GM12878 (cell line): ENCODE results near the gene NDUFB4. TPM values are rescaled to one million over a fixed set of nuclear protein-coding genes. Genes with fewer than 3 reads are reported as not detected.
"Not testable (repeated sequence)": the region's sequence is repeated elsewhere in the genome, so short reads cannot be mapped to it uniquely, and the experiment has no call there.

Experiments
- ATAC-seq: fragments of 200-7000 bp; cut with Tn5 transposase; 3 replicates; pipeline ENCODE4 v1.9.1; 2020; ENCODE audit warnings: mild to moderate bottlenecking, moderate library complexity
- BruUV-seq: library from RNA; stranded (reverse); fragments of 400-500 nt; replicated peaks from 2 replicates; lab custom pipeline; 2021; lab: Mats Ljungman, UMichigan
- CTCF ChIA-PET: fragments of 300-600 bp; sonication (Branson Sonifier 250); formaldehyde crosslinking; extraction: SDS; loops from one replicate; lab custom pipeline; 2021; ENCODE audit warnings: inconsistent platforms; lab: Yijun Ruan, JAX
- POLR2A ChIA-PET: fragments of 350-600 bp; formaldehyde crosslinking; extraction: SDS; loops from one replicate; lab custom pipeline; 2021; ENCODE audit warnings: inconsistent platforms; lab: Charles Lee
- RAD21 ChIA-PET: fragments of 300-600 bp; sonication (Branson Sonifier 250); formaldehyde crosslinking; loops from one replicate; lab custom pipeline; 2023; ENCODE audit warnings: antibody characterized with exemption; ENCODE audit not compliant: unreplicated experiment; lab: Charles Lee
- SMC1A ChIA-PET: fragments of 300-600 bp; sonication (Branson Sonifier 250); formaldehyde crosslinking; loops from one replicate; lab custom pipeline; 2023; ENCODE audit not compliant: unreplicated experiment, uncharacterized antibody; lab: Charles Lee
- DNase-seq: peaks from one replicate; pipeline ENCODE4 v3.0.0-alpha.2; 2011; ENCODE audit warnings: low read depth, low spot score
- FAIRE-seq: peaks from 3 replicates; lab custom pipeline; 2011; peaks lifted over from hg19 to GRCh38; lab: Jason Lieb, UNC
- H2AFZ ChIP-seq: 2 replicates; pipeline ENCODE4 v1.6.0; 2011; ENCODE audit warnings: low read depth, low read length, control low read depth; ENCODE audit not compliant: control insufficient read depth
- H3K27ac ChIP-seq: 2 replicates; pipeline ENCODE4 v1.5.1; 2011; ENCODE audit warnings: control low read depth; ENCODE audit not compliant: control insufficient read depth, insufficient read depth
- H3K27me3 ChIP-seq, 2 experiments: replicated peaks in 1 of 2; 2 replicates each; pipeline versions ENCODE4 v1.6.0 to v1.6.1; 2011; ENCODE audit warnings: low read length in 1 of 2; ENCODE audit not compliant: control insufficient read depth in 2 of 2, insufficient read depth in 2 of 2
- H3K36me3 ChIP-seq, 2 experiments: 2 replicates each; pipeline ENCODE4 v1.5.1; 2011; ENCODE audit warnings: low read length in 1 of 2; ENCODE audit not compliant: control insufficient read depth in 2 of 2, insufficient read depth in 2 of 2
- H3K4me1 ChIP-seq: 2 replicates; pipeline ENCODE4 v1.6.1; 2011; ENCODE audit warnings: mild to moderate bottlenecking, low read length, moderate library complexity, mixed read lengths; ENCODE audit not compliant: control insufficient read depth, insufficient read depth
- H3K4me2 ChIP-seq: 2 replicates; pipeline ENCODE4 v1.6.0; 2011; ENCODE audit warnings: control low read depth; ENCODE audit not compliant: control insufficient read depth, insufficient read depth
- H3K4me3 ChIP-seq: fragments of 200-600 bp; sonication (generic); 2 replicates; pipeline ENCODE4 v1.5.1; 2016
- H3K79me2 ChIP-seq: 2 replicates; pipeline ENCODE4 v1.6.0; 2011; ENCODE audit warnings: low read length; ENCODE audit not compliant: control insufficient read depth, insufficient read depth
- H3K9ac ChIP-seq: 2 replicates; pipeline ENCODE4 v1.8.0; 2011; ENCODE audit warnings: low read length, control low read depth, mixed read lengths; ENCODE audit not compliant: control insufficient read depth, insufficient read depth
- H3K9me3 ChIP-seq: replicated peaks from 3 replicates; pipeline ENCODE4 v1.5.1; 2011; ENCODE audit warnings: mild to moderate bottlenecking, low read length; ENCODE audit not compliant: control insufficient read depth, insufficient read depth
- H4K20me1 ChIP-seq: 2 replicates; pipeline ENCODE4 v1.6.0; 2011; ENCODE audit not compliant: control insufficient read depth, insufficient read depth
- JUND ChIP-seq: IDR thresholded peaks from 2 replicates; pipeline ENCODE4 v1.6.1; 2012; ENCODE audit warnings: low read depth, mild to moderate bottlenecking, low read length, improper control_type of control experiment, moderate library complexity
- NFIC ChIP-seq: IDR thresholded peaks from 2 replicates; pipeline ENCODE4 v1.6.1; 2012; ENCODE audit warnings: low read depth, mild to moderate bottlenecking, inconsistent platforms, low read length, moderate library complexity
- NR2F1 ChIP-seq: fragments of 450-650 bp; conservative IDR thresholded peaks from 2 replicates; pipeline ENCODE4 v1.6.1; 2017; ENCODE audit warnings: mild to moderate bottlenecking
- RFX5 ChIP-seq: IDR thresholded peaks from 2 replicates; pipeline ENCODE4 v1.6.1; 2011; ENCODE audit warnings: low read depth, low read length, improper control_type of control experiment
- SIX5 ChIP-seq: IDR thresholded peaks from 2 replicates; pipeline ENCODE4 v1.6.1; 2011; ENCODE audit warnings: mild to moderate bottlenecking, low read depth, low read length, moderate library complexity; ENCODE audit not compliant: severe bottlenecking
- SMC3 ChIP-seq: IDR thresholded peaks from 2 replicates; pipeline ENCODE4 v1.6.1; 2011; ENCODE audit warnings: low read length, improper control_type of control experiment, borderline replicate concordance
- SPI1 ChIP-seq: IDR thresholded peaks from 2 replicates; pipeline ENCODE4 v1.6.1; 2011; ENCODE audit warnings: low read depth, mild to moderate bottlenecking, low read length, moderate library complexity, borderline replicate concordance; ENCODE audit not compliant: insufficient read depth
- SRF ChIP-seq, 2 experiments: IDR thresholded peaks; 2 replicates each; pipeline ENCODE4 v1.6.1; 2011; ENCODE audit warnings: low read depth in 2 of 2, low read length in 2 of 2, mild to moderate bottlenecking in 1 of 2, moderate library complexity in 1 of 2
- STAT1 ChIP-seq: fragments of 450-650 bp; conservative IDR thresholded peaks from 2 replicates; pipeline ENCODE4 v1.6.1; 2014; ENCODE audit warnings: antibody characterized with exemption, mild to moderate bottlenecking
- TARDBP ChIP-seq: IDR thresholded peaks from 2 replicates; pipeline ENCODE4 v1.6.1; 2016; ENCODE audit warnings: borderline replicate concordance
- YY1 ChIP-seq: IDR thresholded peaks from 2 replicates; pipeline ENCODE4 v1.6.1; 2011; ENCODE audit warnings: low read depth, mild to moderate bottlenecking, low read length
- WGBS: methylation state at CpG from one replicate; pipeline ENCODE4 v1.1.6; 2016; ENCODE audit warnings: low lambda C conversion rate; ENCODE audit not compliant: insufficient replicate concordance, insufficient coverage; ENCODE audit errors: missing lambda C conversion rate; 5-methylcytosine and 5-hydroxymethylcytosine counted together
- in situ Hi-C: fragments of 300-500 bp; cut with MboI; formaldehyde crosslinking; loops from 9 replicates; pipeline ENCODE4 v1.14.3; 2018; ENCODE audit warnings: mixed read lengths
- intact Hi-C: fragments of 100-400 bp; cut with micrococcal nuclease; formaldehyde crosslinking; loops from one replicate; pipeline ENCODE4 v1.14.2; 2022; ENCODE audit not compliant: unreplicated experiment
- polyA plus RNA-seq, 11 experiments: library from polyadenylated mRNA; depleted of rRNA in 4 of 11; unstranded in 6 of 11; stranded (reverse) in 5 of 11; fragments of >200 nt; fragmentation: Nextera tagmentation in 4 of 11; fragmentation: Illumina TruSeq in 1 of 11; extraction: Ambion mirVana in 4 of 11; extraction: Trizol in 1 of 11; gene quantifications; 1 replicate in 1 of 11; 2 replicates in 10 of 11; pipeline versions ENCODE4 v1.2.1 to v1.2.3, GENCODE V29; 2011 to 2016; ENCODE audit warnings: inconsistent platforms in 2 of 11, missing spikeins in 2 of 11, low read depth in 1 of 11
- total RNA-seq, 4 experiments: library from RNA; depleted of rRNA in 3 of 4; stranded (reverse); fragments of >200 nt in 3 of 4; fragmentation: Illumina TruSeq in 1 of 4; extraction: Trizol in 1 of 4; gene quantifications; 2 replicates each; pipeline versions ENCODE4 v1.2.1 to v1.2.3, GENCODE V29; 2013 to 2021
- TF ChIP-seq, protein P1 (sequence below): IDR thresholded peaks from 2 replicates; pipeline ENCODE4 v1.6.1; 2011; ENCODE audit warnings: borderline replicate concordance, low read depth, mild to moderate bottlenecking, moderate library complexity, low read length; ENCODE audit not compliant: insufficient read depth, poor library complexity, severe bottlenecking
- TF ChIP-seq, protein P2 (sequence below): fragments of 450-650 bp; IDR thresholded peaks from 2 replicates; pipeline ENCODE4 v1.6.1; 2014; ENCODE audit warnings: mild to moderate bottlenecking

NDUFB4 gene
- total and polyA plus RNA-seq, 10 of the 15 experiments (the other 5 are each of a cell fraction or from before 2014, with no cell fraction given), result 155 to 864 (median 387) TPM

DNA sequence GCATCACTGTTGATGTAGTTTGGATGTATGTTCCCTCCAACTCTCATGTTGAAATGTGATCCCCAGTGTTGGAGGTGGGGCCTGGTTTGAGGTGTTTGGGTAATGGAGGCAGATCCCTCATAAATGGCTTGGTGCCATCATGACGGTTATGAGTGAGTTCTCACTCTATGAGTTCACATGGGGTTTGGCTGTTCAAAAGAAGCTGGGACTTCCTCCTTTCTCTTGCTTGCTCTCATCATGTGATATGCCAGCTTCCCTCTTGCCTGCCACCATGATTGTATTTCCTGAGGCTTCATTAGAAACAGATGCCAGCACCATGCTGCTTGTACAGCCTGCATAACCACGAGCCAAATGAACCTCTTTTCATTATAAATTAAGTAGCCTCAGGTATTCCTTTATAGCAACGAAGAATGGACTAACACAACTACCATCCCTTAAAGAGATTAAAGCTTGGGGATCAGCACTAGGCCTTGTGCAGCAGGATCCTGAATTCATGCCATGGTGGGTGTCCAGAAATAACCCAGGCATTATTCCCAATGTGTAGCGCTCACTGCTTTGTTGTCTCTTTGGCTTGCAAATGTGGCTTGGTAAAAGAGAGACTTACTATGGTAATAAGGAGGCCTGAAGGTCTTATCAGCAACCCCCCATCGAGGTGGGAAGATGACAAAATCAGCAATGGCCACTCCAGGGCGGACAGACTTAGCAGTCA is 41.9 kb downstream of the NDUFB4 start:
- H3K9me3 ChIP-seq, result no peaks in the 10 kb centered on the region
- no peak overlapping the region for H3K4me2 ChIP-seq
- no peak overlapping the region for H3K27ac ChIP-seq
- BruUV-seq, result no TSS peak
- ChIA-PET RAD21 (no interaction called here), POLR2A (no interaction called here), CTCF (no interaction called here), SMC1A (no interaction called here)
- in situ Hi-C loops, result no loop called here
- DNase-seq (no peak), FAIRE-seq (no peak), ATAC-seq (no peak)
- H3K4me1 ChIP-seq, result no peaks in the 10 kb centered on the region
- intact Hi-C loops, result no loop called here
- H4K20me1 ChIP-seq, result no peaks in the 10 kb centered on the region
- no peak overlapping the region for H3K9ac ChIP-seq
- H2AFZ ChIP-seq, result no peak overlapping the region
- no peaks in the 10 kb centered on the region for H3K27me3 ChIP-seq
- 35% methylated on average over 6 of the region's 6 CpGs for WGBS
- no peak for TF ChIP-seq TARDBP
- TF ChIP-seq, protein P1, sequence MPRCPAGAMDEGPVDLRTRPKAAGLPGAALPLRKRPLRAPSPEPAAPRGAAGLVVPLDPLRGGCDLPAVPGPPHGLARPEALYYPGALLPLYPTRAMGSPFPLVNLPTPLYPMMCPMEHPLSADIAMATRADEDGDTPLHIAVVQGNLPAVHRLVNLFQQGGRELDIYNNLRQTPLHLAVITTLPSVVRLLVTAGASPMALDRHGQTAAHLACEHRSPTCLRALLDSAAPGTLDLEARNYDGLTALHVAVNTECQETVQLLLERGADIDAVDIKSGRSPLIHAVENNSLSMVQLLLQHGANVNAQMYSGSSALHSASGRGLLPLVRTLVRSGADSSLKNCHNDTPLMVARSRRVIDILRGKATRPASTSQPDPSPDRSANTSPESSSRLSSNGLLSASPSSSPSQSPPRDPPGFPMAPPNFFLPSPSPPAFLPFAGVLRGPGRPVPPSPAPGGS, result no peak
- TF ChIP-seq STAT1, result no peak
- no peak for TF ChIP-seq NFIC
- TF ChIP-seq, protein P2, sequence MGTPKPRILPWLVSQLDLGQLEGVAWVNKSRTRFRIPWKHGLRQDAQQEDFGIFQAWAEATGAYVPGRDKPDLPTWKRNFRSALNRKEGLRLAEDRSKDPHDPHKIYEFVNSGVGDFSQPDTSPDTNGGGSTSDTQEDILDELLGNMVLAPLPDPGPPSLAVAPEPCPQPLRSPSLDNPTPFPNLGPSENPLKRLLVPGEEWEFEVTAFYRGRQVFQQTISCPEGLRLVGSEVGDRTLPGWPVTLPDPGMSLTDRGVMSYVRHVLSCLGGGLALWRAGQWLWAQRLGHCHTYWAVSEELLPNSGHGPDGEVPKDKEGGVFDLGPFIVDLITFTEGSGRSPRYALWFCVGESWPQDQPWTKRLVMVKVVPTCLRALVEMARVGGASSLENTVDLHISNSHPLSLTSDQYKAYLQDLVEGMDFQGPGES, result no peak
- no peak for TF ChIP-seq SMC3
- no peak for TF ChIP-seq SPI1
- no peak for TF ChIP-seq YY1
- TF ChIP-seq SRF (IDR thresholded peaks at IDR 0.05; ENCODE audit: low read depth in 2 of 2, low read length in 2 of 2), result no peak
- no peak for TF ChIP-seq SIX5
- TF ChIP-seq NR2F1, result no peak
- no peak for TF ChIP-seq JUND
- TF ChIP-seq RFX5, result no peak
- H3K79me2 ChIP-seq, result no peaks in the 10 kb centered on the region
- H3K4me3 ChIP-seq, result no peak overlapping the region
- H3K36me3 ChIP-seq, result no peaks in the 10 kb centered on the region

DNA sequence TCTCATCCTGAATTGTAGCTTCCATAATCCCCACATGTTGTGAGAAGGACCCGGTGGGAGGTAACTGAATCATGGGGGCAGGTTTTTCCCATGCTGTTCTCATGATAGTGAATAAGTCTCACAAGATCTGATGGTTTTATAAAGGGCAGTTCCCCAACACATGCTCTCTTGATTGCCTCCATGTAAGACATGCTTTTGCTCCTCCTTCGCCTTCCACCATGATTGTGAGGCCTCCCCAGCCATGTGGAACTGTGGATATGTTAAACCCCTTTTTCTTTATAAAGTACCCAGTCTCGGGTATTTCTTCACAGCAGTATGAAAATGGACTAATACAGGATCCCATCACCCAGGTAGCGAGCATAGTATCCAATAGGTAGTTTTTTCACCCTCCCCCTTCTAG is 42.7 kb downstream of the NDUFB4 start:
- FAIRE-seq, H3K79me2 ChIP-seq, DNase-seq, intact Hi-C loops, in situ Hi-C loops, H4K20me1 ChIP-seq, H2AFZ ChIP-seq, BruUV-seq, H3K9ac ChIP-seq, H3K4me1 ChIP-seq, H3K4me3 ChIP-seq, H3K36me3 ChIP-seq, H3K27ac ChIP-seq, ATAC-seq, H3K9me3 ChIP-seq, H3K4me2 ChIP-seq, RAD21 ChIA-PET, POLR2A ChIA-PET, CTCF ChIA-PET, H3K27me3 ChIP-seq, SMC1A ChIA-PET: not testable (repeated sequence)
- 38% methylated on average over 4 of the region's 4 CpGs for WGBS
